DOHH2 (cell line): ENCODE results near the gene DBR1.
A peak's percentile ranks its signal among the peaks of the same experiment; 100 is the strongest.

Source experiments
- H3F3A ChIP-seq: fragments of 200-600 bp; sonication (generic), shearing (Covaris generic); 2 replicates; pipeline ENCODE4 v1.6.0; 2016; ENCODE audit warnings: antibody characterized with exemption, mild to moderate bottlenecking; ENCODE audit not compliant: control insufficient read depth, insufficient read depth
- H3K27ac ChIP-seq: fragments of 200-600 bp; sonication (generic); 2 replicates; pipeline ENCODE4 v1.5.1; 2014; ENCODE audit warnings: low read depth, mild to moderate bottlenecking, low read length, moderate library complexity
- H3K27me3 ChIP-seq: fragments of 200-600 bp; sonication (generic); 2 replicates; pipeline ENCODE4 v1.6.1; 2014; ENCODE audit warnings: mild to moderate bottlenecking, low read length, mixed read lengths; ENCODE audit not compliant: control insufficient read depth
- H3K36me3 ChIP-seq: fragments of 200-600 bp; sonication (generic); 2 replicates; pipeline ENCODE4 v1.6.1; 2014; ENCODE audit warnings: mild to moderate bottlenecking, low read length, moderate library complexity, mixed read lengths; ENCODE audit not compliant: control insufficient read depth
- H3K4me1 ChIP-seq: fragments of 200-600 bp; sonication (generic); 2 replicates; pipeline ENCODE4 v1.6.1; 2014; ENCODE audit warnings: mild to moderate bottlenecking, low read length, mixed read lengths; ENCODE audit not compliant: control insufficient read depth
- H3K4me2 ChIP-seq: fragments of 200-600 bp; sonication (generic); 2 replicates; pipeline ENCODE4 v1.6.0; 2014; ENCODE audit warnings: mild to moderate bottlenecking, low read length, moderate library complexity
- H3K4me3 ChIP-seq: fragments of 200-600 bp; sonication (generic); 2 replicates; pipeline ENCODE4 v1.5.1; 2014; ENCODE audit warnings: mild to moderate bottlenecking, low read length, mixed read lengths
- H3K79me2 ChIP-seq: fragments of 200-600 bp; sonication (generic); 2 replicates; pipeline ENCODE4 v1.6.1; 2014; ENCODE audit warnings: mild to moderate bottlenecking, low read length, mixed read lengths; ENCODE audit not compliant: control insufficient read depth
- H3K9me2 ChIP-seq: fragments of 200-600 bp; sonication (generic); replicated peaks from 2 replicates; pipeline ENCODE4 v1.6.1; 2014; ENCODE audit warnings: mild to moderate bottlenecking, low read length, mixed read lengths; ENCODE audit not compliant: control insufficient read depth
- H3K9me3 ChIP-seq: fragments of 200-600 bp; sonication (generic); 2 replicates; pipeline ENCODE4 v1.6.1; 2014; ENCODE audit warnings: antibody characterized with exemption, low read length, mixed read lengths; ENCODE audit not compliant: control insufficient read depth, insufficient read depth
- H4K20me1 ChIP-seq: fragments of 200-600 bp; sonication (generic); 2 replicates; pipeline ENCODE4 v1.6.0; 2014; ENCODE audit warnings: low read depth, mild to moderate bottlenecking, antibody characterized with exemption, low read length, moderate library complexity; ENCODE audit not compliant: control insufficient read depth, insufficient read depth
- CTCF ChIP-seq: fragments of 200-600 bp; sonication (generic); IDR thresholded peaks from one replicate; pipeline ENCODE4 v1.5.1; 2014; ENCODE audit warnings: antibody characterized with exemption, mild to moderate bottlenecking, low read depth, low read length; ENCODE audit not compliant: poor library complexity, severe bottlenecking
- EZH2phosphoT487 ChIP-seq: fragments of 200-600 bp; sonication (generic); IDR thresholded peaks from 2 replicates; pipeline ENCODE4 v1.6.1; 2017; ENCODE audit warnings: borderline replicate concordance, mild to moderate bottlenecking, antibody characterized with exemption, low read length, moderate library complexity, mixed read lengths

DBR1 gene

GRCh38 chr3:138114431-138114918 is 60.2 kb downstream of the DBR1 start:
- H3F3A ChIP-seq = no peaks in the 10 kb centered on the region
- H3K27ac ChIP-seq = no peak overlapping the region
- peaks cover 23% of the 10 kb centered on the region for H3K27me3 ChIP-seq
- H3K9me2 ChIP-seq = no peaks in the 10 kb centered on the region
- 0 out of 2 replicates have a peak overlapping the region, but pooled peaks have one; percentile 52 for H3K4me3 ChIP-seq
- H4K20me1 ChIP-seq = no peaks in the 10 kb centered on the region
- TF ChIP-seq EZH2phosphoT487 (no peak), CTCF (no peak)
- no peaks in the 10 kb centered on the region for H3K79me2 ChIP-seq
- H3K4me1 ChIP-seq = peaks cover 5% of the 10 kb centered on the region; the same call in 1 of the 2 replicates
- H3K4me2 ChIP-seq = peak overlapping the region; percentile 56
- no peaks in the 10 kb centered on the region for H3K9me3 ChIP-seq
- H3K36me3 ChIP-seq = no peaks in the 10 kb centered on the region

GRCh38 chr3:138113326-138113725 is 61.4 kb downstream of the DBR1 start:
- H3K4me1 ChIP-seq = peaks cover 5% of the 10 kb centered on the region; the same call in 1 of the 2 replicates
- H3K79me2 ChIP-seq = no peaks in the 10 kb centered on the region
- no peak overlapping the region for H3K4me2 ChIP-seq
- H3K9me3 ChIP-seq = no peaks in the 10 kb centered on the region
- no peak overlapping the region for H3K4me3 ChIP-seq
- no peaks in the 10 kb centered on the region for H4K20me1 ChIP-seq
- H3F3A ChIP-seq = no peaks in the 10 kb centered on the region
- H3K36me3 ChIP-seq = no peaks in the 10 kb centered on the region
- TF ChIP-seq CTCF (no peak), EZH2phosphoT487 (no peak)
- no peak overlapping the region for H3K27ac ChIP-seq
- H3K27me3 ChIP-seq = peaks cover 23% of the 10 kb centered on the region
- H3K9me2 ChIP-seq = no peaks in the 10 kb centered on the region

- Histone ChIP-seq H3K27ac (no peak overlapping the region), H3F3A (no peaks in the 10 kb centered on the region), H3K4me3 (no peak overlapping the region), H3K36me3 (no peaks in the 10 kb centered on the region), H3K27me3 (peaks cover 23% of the 10 kb centered on the region), H4K20me1 (no peaks in the 10 kb centered on the region), H3K9me3 (no peaks in the 10 kb centered on the region), H3K4me1 (peaks cover 5% of the 10 kb centered on the region; the same call in 1 of the 2 replicates), H3K9me2 (no peaks in the 10 kb centered on the region), H3K4me2 (no peak overlapping the region), H3K79me2 (no peaks in the 10 kb centered on the region)
- no peak for TF ChIP-seq EZH2phosphoT487
- TF ChIP-seq CTCF = no peak
Observed at GRCh38 chr3:138112362-138112761, 62.4 kb downstream of the DBR1 start.
